Measurements from ENCODE around the gene TSR1.

Gene TSR1

DNA sequence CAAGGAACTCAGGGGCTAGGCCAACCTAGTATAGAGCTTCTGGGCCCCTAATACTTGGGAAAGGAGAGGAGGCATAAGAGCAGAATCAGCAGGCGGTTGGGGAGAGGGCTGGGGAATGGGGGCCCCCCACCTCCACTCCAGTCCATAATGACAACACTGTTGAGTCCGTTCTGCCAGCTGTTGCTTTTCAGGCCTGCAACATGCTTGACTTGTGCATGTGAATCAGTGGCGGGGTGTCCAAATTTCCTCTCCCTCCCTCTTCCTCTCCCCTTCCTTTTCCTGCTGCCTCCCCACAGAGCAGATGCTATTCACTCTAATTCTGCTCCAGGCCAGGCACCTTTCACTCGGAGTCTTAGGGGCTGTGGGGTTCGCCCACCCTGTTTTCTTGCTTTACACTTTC, 32.8 kb upstream of the TSR1 start:
- DNase-seq (ENCODE audit: low spot score), result no peak

DNA sequence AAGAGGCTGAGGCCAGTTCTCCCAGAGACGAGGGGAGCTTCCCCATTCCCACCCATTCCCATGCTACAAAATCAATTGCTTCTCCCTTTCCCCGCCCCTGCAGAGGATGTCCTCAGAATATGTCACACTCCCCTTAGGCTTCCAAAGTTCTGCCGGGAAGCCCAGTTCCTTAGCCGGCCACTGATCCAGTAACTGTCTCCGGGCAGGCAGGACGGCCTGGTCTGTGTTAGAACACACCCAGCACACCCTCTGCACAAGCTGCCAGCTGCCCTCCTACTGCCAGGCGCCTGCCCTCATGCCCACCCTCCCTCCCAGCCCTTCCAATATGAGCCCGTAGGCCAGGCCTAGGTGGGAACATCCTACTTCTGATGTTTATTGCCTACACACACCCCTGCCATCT, 32.1 kb upstream of the TSR1 start:
- DNase-seq (ENCODE audit: low spot score), result no peak

DNA sequence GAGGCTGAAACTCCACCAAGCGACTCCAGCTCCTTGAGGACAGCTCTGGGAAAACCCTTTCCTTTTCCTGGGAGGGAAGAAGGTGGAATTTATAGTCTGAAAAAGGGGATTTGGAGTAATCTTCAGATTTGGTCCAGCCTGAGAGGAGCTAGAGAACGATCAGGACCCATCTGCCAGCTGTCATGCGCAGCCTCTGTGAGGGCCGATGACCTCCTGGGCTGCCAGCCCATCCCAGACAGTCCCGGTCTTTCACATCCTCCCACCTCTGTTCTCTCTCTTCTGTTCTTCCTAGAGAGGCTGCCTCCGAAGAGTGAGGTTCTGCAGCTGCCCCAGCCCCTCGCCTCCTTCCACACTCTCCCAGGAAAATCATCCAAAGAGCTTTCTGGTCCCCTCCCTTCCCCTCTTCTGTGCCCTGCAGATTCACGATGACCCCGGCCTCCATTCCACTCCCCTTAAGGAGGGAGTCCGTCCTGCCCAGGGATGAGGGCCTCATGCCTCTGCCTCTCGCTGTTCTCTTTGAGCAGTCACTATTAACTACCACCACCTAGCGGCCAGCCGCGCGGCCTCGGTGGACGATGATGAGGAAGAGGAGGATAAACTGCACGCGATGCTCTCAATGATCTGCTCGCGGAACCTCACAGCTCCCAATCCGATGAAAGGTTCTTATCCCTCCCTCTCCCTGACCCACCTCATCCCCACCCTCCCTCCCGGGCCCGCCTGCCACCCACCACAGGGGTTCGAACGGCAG, 30.7 kb upstream of the TSR1 start:
- no peak for DNase-seq (ENCODE audit: low spot score)

DNA sequence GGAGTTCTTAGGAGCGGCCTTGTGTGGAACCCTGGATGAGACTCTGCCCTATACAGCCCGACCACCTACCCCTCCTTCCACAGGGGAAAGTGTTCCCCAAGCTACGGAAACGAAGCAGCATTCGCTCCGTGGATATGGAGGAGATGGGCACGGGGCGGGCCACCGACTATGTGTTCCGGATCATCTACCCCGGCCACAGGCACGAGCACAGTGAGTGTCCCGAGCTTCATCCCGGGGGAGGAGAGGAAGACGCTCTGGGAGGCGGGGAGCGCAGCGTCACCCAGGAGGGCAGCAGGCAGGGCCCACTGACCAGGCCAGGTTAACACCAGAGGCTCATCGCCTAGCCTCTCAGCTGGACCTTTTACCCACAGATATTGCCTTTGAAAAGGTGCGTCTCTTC, 28.9 kb upstream of the TSR1 start:
- no peak for DNase-seq (ENCODE audit: low spot score)

DNA sequence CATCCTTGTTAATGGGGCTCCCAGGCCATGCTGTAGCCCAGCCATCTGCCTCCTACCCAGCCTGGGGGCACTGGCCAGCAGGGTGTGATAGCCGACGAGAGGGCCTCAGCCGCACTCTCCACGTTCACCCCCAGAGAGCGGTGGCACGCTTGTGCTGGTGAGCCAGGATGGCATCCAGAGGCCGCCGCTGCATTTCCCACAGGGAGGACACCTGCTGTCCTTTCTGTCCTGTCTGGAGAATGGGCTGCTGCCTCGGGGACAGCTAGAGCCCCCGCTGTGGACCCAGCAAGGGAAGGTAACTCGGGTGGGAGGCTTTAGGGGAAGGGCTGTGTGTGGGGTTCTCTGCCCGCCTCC, 28.5 kb upstream of the TSR1 start:
- no peak for DNase-seq (ENCODE audit: low spot score)

DNA sequence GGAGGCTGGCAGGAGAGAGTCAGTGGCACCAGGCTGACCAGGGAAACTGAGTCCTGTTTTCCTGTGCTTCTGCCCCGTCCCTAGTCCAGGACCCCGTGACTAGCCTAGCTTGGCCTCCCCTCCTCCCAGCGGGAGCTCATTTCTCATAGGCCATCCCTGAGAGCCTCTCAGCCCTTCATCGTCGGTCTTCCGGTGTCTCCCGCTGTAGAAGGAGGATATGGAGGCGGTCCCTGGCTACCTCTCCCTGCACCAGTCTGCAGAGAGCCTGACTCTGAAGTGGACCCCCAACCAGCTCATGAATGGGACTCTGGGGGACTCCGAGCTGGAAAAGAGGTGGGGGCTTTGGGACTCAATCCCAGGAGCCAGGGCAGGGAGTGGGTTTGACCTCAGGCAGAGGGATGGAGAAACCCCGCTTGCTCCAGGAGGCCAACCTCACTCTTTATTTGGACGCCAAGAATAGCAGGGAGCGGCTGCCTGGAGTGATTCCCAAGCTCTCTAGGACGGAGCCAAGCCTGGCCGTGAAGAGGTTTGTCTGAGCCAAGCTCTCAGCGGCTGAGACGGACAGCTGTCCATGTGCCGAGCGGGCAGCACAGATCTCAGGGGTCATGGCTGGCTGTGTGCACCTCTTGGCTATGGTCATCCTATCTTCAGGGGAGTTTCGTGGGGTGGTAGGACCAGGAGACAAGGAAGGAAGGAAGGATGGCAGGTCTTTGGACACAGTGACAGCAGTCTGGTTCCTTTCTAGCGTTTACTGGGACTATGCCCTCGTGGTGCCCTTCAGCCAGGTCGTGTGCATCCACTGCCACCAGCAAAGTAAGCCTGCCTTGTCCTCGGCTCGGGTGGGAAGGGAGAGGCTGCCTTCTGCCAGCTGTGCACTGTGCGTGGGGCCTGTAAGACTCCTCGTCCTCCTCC, 27.9 kb upstream of the TSR1 start:
- no peak for DNase-seq (ENCODE audit: low spot score)

DNA sequence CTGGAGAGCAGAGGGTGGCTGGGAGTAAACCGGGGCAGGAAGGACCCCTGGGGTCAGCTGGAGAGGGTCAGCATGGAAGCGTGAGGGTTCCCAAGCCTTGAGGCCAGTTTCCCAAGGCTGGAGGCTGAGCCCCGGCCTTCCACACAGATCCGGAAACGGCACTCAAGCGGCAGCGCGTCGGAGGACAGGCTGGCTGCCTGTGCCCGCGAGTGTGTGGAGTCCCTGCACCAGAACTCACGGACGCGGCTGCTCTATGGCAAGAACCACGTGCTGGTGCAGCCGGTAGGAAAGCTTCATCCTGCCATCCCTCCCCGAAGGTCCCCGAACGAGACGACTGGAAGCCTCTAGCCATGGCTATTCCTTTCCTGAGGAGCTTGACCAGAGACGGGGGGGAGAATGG, 27.1 kb upstream of the TSR1 start:
- no peak for DNase-seq (ENCODE audit: low spot score)

DNA sequence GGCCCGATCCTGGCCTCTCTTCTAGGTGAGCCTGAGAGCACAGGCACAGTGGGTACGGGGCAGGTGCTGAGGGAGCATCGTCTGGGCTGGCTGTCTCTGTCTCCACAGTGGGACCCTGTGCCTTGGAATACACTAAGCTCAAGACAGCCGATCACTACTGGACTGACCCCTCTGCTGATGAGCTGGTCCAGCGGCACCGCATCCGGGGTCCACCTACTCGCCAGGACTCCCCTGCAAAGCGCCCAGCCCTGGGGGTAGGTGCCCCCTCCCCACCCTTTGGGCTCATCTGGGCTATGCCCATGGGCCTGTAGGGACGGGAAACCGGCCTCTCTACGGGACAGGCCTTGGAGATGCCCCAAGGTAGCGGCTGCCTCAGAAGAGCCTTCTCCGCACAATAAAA, 26.6 kb upstream of the TSR1 start:
- no peak for DNase-seq (ENCODE audit: low spot score)

DNA sequence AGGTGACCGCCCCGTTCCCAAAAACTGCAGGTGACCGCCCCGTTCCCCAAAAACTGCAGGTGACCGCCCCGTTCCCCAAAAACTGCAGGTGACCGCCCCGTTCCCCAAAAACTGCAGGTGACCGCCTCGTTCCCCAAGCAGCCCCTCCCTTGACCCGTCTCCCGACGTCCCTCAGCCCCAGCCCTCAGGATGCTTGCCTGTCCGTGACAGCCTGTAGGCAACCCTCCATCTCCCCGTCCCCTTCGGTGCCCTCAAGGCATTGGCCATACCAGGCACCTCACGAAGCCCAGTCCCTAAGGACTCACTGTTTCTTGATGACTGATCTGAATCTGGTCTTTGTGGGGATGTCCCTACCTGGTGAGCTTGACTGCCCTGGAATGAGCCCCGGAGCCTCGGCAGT, 26.2 kb upstream of the TSR1 start:
- no peak for DNase-seq (ENCODE audit: low spot score)

DNA sequence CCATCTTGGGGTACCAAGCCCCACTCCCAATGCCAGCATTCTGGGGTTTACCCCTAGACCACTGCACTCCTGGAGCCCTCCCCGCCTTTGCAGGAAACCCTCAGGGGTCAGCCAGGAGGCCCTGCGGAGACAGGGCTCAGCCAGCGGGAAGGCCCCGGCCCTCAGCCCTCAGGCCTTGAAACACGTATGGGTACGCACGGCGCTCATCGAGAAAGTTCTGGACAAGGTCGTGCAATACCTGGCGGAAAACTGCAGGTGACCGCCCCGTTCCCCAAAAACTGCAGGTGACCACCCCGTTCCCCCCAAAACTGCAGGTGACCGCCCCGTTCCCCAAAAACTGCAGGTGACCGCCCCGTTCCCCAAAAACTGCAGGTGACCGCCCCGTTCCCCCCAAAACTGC, 25.8 kb upstream of the TSR1 start:
- DNase-seq (ENCODE audit: low spot score), result no peak

DNA sequence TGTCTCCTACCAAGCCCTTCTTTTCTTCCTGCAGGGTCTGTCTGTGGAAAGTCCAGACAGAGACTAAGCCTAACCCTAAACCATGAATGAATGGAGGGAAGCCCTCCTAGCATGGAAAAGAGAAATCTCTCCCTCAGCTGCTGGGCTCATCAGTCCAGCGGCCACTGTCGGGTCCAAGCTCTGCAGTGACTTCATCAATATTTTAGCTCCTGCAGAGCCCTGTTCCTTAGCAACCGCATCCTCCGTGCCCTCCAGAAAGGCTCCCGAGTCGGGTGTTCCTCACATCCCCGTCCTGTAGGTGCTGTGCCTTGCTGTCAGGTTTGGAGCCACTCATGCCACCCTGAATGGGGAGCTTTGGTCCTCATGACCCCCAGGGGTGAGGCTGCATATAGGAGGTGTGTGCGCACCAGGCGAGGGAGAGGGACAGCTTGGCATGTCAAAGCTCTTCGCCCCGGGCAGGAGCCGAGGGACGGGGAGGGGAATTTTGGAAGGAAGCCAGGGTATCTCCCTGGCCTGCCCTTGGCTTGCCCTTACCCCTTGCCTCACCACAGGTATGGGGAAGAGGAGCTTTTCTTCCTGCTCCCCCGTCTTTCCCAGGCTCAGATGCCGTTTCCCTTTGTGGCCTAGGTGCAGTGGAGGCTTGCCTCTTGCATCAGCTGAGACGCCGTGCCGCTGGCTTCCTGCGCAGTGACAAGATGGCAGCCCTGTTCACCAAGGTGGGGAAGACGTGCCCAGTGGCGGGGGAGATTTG, 24.9 kb upstream of the TSR1 start:
- no peak for DNase-seq (ENCODE audit: low spot score)

DNA sequence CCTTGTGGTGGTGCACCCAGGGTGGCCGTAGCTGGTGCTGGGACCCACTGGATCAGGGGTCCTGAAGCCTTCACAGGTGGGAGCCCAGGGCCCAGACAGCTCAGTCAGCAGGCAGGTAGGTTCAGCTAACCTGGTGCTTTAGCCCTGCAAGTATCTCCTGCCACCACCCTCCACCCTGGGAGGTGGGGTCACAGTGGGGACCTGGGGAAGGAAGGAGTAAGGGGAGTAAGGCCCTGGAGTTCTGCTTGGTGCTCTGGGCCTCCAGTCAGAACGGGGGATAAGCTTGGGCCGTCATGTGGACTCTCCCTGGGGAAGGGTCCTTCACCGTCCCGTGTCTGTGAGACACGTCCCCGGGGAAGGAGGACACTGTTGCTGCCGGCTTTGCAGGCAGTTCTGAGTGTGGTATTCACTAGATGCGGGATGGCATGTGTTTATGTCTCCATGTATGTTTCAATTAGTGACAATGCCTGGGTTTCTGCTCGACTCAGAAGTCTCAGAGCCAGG, 21.7 kb upstream of the TSR1 start:
- no peak for DNase-seq (ENCODE audit: low spot score)

DNA sequence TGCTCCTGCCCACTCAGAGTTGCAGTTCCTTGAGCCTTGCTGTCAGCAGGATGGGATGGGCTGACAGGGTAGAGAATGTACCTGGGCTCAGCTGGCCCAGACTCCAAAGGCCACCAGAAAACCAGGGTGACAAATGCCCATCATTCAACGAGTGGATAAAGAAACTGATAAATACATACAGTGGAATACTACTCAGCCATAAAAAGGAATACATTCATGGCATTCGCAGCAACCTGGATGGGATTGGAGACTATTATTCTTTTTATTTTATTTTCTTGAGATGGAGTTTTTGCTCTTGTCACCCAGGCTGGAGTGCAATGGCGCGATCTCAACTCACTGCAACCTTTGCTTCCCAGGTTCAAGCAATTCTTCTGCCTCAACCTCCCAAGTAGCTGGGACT, 21.0 kb upstream of the TSR1 start:
- DNase-seq (ENCODE audit: low spot score), result no peak

DNA sequence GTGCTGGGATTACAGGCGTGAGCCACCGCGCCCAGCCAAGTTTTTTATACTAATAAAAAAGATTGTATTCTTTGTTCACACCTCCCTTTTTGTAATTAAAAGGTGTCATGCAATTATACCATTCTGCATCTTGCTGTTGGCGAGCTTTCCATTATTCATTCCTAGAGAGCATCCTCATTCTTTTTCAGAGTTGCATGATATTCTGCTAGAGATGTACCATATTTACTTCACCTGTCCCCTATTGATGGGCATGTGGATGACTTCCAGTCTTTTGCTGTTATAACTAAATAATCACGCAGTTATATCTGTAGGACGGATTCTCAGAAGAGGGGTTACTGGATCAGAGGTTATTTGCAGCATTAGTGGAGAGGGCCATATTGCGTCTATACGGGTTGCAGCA, 18.1 kb upstream of the TSR1 start:
- no peak for DNase-seq (ENCODE audit: low spot score)

DNA sequence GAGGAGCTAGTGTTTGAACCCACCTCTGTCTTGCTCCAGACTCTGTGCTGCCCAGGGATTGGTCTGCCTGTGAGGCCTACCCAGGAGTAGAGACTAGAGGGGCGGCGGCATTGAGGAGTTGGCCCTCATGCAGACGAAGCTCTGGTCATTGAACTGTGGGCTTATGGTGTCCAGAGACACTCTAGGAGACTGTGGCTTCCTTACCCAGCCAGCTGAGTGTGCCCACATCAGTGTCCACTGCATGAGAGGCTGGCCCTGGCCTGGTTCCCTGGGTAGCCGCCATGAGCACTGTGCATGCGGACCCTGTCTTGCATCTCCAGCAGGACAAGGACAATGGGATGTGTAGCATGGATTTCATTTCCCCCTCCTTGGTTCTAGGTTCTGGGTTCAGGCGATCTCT, 15.0 kb upstream of the TSR1 start:
- no peak for DNase-seq (ENCODE audit: low spot score)

DNA sequence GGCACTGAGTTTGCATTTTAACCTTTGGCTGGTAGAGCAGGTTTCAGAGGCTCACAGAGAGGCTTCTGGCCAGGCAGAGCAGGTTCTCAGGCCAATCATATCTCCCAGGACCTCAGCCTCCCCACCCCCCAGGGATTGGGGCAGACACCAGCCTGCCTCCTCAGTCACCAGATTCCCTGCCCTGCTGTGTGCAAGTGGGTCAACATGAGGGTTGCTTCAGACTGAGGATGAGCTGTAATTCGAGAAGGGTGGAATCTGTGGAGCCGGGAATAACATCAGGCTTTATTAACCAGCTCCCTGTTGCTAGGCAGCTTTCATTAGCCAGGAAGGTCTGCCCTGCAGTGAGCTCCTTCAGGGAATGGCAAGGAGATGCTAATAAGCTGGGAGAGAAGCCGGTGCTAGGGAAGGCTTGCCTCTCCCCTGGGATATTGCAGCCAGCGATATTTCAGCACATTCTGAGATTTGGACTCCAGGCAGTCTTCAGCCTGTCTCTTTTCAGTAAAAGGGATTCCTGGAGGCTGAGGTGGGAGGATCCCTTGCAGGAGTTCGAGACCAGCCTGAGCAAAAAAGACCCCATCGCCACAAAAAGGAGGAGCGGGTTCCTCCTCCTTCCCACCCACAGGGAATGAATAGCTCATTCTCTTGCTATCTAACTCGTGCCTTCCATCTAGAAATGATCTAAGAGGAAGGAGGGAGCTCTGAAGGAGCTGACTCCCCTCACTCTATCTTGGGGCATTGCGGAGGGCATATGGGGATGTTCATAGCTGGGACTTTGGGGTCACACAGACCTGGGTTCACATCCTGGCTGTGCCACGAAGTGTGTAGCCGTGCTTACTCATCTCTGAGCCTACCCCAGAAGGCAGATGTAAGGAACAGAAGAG, 11.8 kb upstream of the TSR1 start:
- no peak for DNase-seq (ENCODE audit: low spot score)

DNA sequence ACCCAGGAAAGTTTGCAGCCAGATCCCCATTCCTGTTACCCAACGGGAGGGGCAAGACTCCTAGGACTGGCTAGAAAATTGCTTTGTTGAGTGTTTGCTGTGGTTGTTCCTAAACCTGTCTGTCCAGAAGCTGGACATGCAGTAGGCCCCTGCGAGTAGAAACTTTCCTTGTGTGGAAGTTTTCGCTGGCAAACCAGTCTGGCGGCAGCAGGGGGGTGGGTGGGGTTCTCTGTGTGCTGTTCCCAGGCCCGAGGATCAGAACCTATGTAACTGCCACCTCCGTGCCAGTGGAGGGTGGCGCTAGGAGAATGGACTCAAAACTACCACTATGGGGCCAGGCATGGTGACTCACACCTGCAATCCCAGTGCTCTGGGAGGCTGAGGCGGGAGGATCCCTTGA, 10.2 kb upstream of the TSR1 start:
- no peak for DNase-seq (ENCODE audit: low spot score)

DNA sequence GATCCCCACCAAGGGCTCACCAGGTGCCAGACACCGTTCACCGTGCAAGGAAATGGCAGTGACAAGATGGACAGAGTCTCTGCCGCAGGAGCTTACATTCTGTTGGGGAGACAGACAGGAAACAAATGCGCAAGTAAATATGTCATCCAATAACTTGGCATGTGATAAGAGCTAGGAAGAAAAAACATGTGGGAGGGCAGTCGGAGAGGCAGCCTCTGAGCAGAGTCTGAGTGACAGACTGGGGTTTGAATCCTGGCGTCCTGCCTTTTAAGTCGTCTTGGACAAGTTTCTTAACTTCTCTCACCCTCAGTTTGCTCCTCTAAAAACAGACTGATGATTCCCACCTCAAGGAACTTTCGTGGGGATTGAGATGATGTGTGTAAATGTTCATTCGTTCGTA, 8.3 kb upstream of the TSR1 start:
- no peak for DNase-seq (ENCODE audit: low spot score)

DNA sequence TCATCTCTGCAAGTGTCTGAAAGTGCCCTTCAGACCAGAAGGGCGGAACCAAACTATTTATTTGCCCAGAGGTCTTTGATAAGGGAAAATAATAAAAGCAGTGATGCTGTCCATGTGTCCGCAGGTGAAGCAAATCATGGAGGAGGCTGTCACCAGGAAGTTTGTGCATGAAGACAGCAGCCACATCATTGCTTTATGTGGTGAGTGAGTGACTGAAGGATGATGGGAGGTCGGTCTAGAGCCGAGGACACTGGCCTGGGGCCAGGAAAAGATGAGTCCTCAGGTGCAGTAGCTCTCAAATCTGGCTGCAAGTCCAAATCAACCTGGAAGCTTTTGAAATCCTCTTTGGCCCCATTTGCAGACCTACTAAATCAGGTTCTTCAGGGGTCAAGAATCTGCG, 7.2 kb upstream of the TSR1 start:
- DNase-seq (ENCODE audit: low spot score), result no peak

DNA sequence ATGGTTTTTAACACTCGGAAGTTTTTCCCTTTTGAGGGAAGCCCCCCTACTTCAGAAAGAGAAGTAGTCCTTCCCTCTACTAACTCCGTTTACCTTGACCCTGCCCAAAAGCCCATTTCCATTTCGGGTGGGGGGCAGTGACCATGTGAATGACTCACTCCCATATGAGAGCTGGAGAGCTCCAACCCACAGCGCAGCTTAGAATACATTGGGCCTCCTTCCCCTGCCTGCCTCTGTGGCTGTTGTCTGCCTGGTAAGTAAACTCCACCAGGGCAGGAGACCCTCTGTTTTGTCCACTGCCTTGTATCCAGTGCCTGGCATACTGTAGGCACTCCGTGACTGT, 2.0 kb upstream of the TSR1 start:
- DNase-seq (ENCODE audit: low spot score), result no peak

DNA sequence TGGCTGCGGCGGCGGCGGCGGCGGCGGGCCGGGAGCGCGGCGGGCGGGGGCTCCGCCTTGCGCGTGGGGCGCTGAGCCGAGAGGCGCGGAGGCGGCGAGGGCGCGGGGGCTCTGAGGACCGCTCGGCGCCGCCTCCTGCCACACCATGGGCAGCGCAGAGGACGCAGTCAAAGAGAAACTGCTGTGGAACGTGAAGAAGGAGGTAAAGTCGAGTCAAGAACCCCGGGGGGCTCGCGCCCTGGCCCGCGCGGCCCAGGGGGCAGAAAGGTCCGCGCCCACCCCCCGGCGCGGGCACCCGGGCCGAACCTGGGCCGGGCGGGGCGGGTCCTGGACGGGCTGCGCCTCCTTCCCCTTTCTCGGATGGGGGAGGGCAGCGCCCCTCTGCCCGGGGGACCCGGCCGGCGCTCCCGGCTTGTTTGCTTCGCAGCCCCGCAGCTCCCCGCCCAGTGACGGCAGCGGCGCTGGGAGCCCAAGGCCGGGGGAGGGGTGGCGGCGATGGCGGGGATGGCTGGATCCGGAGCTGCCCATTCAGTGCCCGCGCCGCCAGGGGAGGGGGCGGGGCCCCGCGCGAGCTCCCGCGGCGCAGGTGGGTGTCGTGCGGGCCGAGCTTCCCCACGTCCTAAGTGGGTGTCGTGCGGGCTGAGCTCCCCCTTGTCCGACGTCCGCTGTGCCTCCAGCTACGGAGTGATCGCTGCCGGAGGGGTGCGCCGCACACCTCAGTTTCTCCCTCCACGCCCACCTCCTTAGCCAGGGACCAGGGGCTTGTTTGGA, 1.5 kb upstream of the TSR1 start:
- DNase-seq (ENCODE audit: low spot score), result peak; percentile 61
